NCI-H510A treated with DMSO at 0.1 percent for 48 hours (cell line): Measurements from ENCODE around the gene DYNC1LI2.

Experiments used
- DNase-seq: peaks from one replicate; lab custom pipeline; 2025; lab: John Stamatoyannopoulos, UW

The DYNC1LI2 gene

DNA sequence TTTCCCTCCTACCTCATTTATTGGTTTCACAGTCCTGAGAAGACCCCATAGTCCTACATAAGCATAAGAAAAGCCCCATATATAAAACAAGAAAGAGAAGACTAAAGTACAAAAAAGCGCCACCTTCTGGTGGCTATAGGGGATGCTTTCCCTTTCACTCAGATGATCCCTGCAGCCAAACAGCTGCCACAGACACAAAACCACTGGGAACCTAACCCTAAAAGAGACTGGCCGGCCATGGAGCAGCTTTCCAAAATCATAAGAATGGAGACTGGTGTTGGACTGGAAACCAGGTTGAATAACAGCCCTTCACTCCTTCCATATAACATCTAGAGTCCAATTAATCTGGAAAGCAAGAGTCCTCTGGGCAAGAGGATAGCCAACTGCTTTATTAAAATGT, 11.4 kb downstream of the DYNC1LI2 start:
- DNase-seq, result peak; percentile 5

DNA sequence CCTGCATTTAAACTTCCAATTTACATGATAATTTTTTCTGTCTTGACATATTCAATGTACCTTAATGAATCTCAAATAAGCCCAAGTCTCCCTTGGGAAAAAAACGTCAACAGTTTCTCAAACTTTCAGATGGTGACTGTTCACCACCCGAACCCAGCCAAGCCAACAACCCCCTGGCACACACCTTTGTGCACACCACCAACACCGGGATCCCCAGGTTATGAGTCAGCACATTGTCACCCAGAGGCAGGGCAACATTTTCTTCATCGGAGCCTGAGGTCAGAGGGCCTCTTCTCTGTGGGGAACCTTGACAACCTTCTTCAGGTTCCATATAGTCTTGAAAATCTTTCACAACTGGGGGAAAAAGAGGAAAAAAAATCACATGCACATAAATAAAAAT, 15.5 kb downstream of the DYNC1LI2 start:
- DNase-seq, result no peak

DNA sequence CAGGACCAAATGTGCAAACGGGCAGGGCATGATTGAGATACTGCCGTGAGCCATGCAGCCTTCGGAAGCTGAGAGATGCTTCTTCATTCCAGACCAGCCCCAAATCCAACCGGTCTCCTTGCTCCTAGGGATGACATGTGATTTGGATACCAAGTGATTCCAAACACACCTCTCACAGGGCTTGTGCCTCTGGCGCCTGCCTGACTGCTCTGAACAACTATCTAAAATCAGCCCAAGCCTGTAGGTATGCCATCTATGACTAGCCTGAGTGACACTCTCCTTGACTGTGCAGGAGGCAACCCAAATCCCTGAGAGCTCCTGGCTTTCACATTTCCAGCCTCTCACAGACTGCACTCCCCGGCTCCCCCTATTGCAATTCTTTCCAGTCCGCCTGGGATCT, 20.3 kb downstream of the DYNC1LI2 start:
- no peak for DNase-seq

DNA sequence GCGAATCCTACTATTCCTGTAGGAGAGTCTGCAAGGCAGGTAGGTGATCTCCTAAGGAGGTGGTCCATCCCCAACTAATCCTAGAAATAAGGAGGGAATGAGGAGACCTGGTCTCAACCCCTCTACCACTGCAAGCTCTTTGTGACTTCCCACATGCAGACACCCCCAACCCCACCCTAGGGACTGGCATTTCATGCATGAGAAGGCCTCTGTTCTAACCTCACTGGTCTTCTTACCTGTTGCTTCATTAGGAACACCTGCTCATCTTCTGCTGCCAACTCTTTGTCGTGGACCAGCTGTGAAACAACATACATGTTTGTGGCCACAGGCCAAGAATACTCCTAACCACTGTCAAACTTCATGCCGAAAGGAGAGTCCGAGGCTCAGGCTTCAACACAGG, 22.6 kb downstream of the DYNC1LI2 start:
- no peak for DNase-seq

DNA sequence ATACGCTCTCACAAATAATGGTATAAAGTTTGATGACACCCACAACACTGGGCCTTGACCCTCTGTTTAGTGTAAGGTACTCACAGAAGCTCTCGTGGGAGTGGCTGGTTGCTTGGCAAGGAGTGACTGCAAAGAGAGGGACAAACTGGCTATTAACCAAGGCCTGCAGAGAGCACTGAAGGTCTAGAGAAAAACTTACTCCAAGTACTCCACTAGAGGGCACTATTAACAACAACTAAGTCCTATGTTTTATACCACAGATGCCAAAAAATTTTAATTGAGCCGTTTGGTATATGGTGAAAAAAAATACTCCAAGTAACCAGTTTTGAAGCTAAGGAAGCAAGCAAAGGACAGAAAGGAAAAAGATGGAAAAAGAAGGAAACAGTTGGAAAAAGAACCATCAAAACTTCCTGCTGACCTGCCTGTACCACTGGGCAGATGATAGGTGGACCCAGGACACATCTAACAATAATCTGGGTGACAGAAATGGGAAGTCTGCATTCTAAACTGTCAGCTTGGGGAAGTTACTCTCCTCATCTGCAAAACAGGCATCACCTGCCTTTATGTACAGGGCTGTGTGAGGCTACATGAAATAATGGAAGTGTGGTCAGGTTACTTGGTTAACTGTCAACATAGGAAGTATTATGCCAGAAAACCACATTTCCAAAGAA, 23.2 kb downstream of the DYNC1LI2 start:
- peak; percentile 41 for DNase-seq

DNA sequence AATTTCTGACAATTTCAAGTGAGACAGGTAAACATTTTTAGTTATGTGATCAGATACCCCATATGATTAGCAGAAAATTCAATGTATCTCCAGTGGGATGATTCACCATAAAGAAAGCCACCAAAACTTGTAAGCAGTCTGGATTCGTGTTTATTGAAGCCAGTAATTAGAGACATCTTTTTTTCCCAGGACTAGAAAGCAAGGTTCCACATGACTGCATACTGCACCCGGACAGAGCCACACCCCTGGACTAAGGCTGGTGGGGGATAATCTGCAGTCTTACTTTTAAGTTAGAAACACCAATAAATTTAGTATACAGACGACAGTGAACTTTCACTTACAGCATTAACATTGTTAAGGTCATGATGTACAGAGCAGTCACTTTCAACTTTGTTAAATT, 30.6 kb downstream of the DYNC1LI2 start:
- no peak for DNase-seq

DNA sequence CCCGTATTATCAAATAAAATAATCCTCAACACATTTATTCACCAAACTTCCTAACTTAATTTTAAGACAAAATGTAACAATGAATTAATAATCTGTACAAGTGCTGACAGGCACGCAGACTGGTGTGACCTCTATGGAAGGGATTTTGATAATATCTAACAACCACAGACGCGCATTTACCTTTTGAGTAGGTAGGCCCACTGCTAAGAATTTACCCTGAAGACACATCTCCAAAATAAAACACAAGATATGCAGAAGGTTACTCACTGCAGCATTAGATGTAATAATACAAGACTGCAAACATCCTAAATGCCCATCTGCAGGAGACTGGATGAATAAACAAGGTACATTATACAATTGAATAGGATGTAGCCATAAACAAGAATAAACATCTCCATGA, 32.2 kb downstream of the DYNC1LI2 start:
- no peak for DNase-seq

DNA sequence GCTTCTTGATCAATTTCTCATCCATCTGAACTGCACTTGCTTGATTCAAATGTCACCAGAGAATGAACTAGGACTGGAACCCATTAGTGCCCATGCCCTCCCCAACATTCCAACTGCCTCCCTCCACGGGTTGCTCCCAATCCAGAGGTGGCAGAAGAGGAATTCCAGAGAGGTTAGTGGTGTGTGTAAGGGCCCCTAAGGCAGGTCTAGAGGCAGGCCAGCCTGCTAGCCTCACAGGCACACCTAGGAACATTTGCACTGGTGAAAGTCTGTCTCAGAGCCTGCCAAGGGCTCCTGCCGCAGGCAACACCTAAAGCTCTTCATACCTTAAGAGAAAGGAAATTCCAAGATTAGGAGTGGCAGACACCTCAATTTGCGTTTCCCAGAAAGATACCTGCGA, 33.6 kb downstream of the DYNC1LI2 start:
- DNase-seq, result no peak

DNA sequence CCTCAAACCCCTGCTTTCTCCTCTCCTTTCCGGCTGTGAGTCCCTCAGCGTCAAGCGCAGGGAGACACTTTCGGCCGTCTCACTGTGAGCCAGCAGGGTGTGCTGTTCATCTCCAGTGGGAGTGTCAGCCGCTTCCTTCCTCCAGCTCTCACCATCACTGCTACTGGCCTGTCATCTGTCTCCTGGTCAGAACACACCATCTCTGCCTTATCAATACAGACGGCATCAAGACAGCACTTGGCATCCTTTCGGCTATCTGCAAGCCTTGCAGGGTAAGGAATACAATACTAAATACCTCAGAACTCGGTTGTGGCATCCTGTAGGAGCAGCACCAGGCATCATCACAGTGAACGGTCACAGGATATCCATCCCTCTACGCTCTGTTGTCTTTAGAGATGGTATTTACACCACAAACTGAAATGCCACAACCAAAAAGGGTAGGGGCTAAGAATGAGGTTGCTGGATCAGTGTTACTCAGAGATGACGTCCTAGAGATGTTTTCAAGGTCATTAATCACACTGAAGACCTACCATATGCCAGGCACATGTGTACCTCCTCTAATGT, 34.2 kb downstream of the DYNC1LI2 start:
- peak; percentile 23 for DNase-seq

DNA sequence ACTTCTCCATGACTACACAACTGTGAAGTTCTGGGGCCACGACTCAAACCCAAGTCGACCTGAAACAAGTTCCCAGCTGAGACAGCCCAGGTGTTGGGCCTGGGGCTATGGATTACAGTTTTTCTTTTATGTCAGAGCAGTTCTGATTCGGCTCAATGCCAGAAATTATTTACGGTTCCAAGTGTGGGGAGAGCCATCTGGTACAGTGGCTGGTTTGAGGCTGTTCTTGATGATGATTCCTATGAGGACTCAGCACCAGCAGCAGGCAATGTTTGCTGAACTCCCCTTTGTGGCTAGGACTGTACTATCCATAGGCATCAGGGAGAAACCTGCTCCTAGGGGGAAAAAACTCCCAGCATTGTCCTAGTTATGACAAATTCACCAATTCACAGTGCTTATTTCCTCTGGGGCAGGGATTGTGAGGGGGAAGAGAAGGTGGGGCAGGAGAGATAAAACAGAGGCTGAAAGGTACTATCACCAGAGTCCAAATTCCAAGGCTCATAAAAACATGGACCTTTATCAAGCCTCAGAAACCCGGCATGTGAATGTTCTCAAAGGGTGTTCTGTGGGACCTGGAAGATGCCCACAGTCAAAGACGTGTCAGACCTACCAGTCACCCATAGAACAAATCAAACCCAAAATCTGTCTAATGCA, 36.6 kb downstream of the DYNC1LI2 start:
- DNase-seq, result no peak

DNA sequence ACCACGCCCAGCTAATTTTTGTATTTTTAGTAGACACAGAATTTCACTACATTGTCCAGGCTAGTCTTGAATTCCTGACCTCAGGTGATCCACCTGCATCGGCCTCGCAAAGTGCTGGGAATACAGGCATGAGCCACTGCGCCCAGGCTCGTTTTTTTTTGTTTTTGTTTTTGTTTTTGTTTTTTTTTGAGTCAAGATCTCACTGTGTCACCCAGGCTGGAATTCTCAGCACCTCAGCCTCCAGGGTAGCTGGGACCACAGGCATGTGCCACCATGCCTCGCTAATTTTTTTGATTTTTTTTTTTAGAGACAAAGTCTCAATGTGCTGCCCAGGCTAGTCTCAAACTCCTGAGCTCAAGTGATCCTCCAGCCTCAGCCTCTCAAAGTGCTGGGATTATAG, 37.3 kb downstream of the DYNC1LI2 start:
- no peak for DNase-seq

DNA sequence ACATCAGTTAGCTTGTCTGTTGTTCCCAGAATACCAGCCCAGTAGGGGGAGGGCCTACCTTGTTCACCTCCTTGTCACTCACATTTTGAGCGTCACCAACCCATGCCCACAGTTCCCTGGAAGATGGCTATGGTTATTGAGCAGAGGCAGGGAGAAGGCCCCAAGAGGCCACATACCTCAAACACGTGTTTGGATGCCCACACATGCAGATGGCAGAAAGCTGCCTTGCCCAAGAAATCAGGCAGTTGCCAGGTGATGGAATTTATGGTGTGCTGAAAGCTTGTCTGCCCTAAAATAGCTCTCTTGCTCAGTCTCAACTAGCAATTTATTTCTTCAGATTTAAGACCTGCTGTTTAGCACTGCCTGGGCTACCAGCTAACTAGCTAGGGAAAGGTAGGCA, 38.3 kb downstream of the DYNC1LI2 start:
- DNase-seq, result no peak

DNA sequence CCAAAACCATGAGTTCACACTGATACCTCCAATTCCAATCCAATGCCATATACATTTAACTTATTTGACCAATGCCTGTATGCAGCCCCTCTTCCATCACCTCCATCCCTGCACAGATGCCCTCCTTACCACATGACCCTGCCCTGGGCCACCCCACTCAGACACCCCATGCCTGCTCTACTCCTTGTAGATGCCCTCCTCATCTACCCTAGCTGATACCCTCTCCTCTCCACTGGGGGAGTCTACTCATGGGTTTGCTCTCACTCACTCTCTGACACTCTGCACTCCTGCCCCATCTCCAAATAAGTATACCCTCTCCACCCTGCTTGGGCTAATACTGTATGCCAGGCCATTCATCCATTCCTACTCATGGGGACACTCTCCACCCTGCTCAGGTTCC, 38.9 kb downstream of the DYNC1LI2 start:
- no peak for DNase-seq

DNA sequence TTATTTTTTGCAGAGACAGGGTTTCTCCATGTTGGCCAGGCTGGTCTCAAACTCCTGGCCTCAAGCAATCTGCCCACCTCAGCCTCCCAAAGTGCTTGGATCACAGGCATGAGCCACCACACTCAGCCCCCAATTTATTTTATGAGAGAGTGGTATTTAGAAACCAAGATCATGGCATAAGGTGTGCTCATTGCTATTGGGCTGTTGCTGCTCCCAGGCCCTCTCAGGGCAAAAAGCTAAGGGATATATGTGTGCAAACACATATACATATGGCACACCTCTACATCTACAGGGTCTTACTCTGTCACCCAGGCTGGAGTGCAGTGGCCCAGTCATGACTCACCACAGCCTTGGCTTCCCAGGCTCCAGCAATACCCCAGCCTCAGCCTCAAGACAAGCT, 39.8 kb downstream of the DYNC1LI2 start:
- no peak for DNase-seq

DNA sequence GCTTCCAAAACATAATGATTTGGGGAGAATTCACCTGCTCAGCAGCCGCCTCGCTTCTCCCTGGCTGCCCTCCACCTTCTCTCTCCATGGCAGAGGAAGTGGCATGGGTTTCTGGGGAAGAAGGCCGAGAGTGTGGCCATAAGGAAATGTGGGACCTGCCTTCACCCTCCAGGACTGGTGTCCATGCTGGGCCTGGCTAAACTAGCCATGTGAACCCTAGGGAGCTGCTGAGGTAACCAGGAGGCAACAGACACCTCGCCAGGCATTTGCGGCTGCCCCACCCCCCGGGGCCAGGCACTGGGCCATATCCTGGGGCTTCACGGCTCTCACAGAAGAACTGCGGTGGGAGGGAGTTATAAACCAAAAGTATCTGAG, 44.9 kb downstream of the DYNC1LI2 start:
- no peak for DNase-seq

DNA sequence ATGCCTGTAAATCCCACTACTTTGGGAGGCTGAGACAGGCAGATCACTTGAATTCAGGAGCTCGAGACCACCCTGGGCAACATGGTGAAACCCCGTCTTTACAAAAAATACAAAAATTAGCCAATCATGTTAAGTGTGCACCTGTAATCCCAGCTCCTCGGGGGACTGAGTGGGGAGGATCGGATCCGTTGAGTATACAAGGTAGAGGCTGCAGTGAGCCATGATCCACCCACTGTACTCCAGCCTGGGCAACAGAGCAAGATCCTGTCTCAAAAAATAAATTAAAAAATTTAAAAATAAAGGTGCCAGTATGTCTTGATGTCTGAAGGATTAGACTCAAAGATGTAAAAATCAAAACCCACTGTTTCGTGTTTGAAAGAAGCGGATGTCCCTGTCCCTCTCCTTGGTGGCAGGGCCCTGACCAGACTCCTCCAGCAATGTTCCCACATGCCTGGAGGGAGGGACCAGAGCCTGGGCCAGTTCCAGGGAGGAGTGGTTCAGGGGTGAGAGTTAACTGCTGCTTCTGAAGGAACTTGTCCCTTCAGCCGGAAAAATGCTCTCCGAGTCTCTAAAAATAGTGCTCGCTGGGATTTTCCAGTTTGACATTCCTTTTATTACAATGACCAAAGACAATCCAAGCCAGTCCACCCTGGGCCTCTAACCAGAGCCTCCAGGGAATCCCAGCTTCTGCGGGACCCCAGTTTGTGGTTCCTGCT, 45.5 kb downstream of the DYNC1LI2 start:
- DNase-seq, result no peak

DNA sequence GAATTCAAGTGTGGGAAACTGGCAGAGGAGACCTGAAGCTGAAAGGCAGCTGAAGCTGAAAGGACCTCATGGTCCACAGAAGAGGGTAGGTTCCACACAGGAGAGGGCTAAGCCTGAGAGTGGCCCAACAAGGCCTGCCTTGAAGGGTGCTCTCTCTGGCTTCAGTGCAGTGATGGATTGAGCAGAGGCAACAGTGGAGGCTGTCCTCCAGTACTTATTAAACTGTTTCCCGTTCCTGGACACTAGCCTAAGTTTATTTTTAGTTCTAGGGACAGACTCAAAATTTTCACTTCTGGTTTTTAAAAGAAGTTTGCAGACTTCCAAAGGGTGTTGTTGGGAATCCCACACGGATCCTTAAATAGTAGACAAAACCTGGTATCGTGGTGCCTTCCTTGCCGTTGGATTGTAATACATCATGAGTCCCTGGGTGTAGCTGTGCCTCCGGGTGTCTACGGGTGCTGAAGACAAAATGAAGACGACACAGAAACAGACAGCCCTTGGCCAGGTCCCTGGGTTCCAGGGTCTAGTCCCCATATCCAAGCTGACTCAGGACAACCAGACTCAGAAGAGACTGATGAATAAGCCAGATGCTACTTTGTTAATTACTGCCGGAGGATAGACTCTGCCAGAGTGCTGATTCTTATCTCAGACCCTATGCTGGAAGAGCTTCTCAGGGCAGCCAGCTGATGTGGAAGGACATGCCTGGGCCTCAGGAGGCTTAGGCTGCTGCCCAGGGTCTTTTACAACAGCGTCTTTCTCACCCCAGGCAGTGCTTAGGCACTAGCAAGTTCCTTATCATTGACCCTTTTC, 47.8 kb downstream of the DYNC1LI2 start:
- DNase-seq, result no peak

DNA sequence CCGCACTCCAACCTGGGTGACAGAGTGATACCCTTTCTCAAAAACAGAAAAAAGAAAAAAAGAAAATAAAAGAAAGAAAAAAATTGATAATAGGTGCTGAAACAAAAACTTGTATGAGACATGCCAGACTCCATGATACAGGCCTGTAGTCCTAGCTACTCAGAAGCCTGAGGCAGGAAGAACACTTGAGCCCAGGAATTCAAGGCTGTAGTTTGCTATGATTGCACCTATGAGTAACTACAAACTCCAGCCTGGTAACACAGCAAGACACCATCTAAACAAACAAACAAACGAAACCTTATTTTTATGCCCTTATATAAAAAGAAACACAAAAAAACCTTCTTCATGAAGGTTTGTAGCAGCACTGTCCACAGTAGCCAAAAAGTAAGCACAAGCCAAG, 49.9 kb downstream of the DYNC1LI2 start:
- no peak for DNase-seq

DNA sequence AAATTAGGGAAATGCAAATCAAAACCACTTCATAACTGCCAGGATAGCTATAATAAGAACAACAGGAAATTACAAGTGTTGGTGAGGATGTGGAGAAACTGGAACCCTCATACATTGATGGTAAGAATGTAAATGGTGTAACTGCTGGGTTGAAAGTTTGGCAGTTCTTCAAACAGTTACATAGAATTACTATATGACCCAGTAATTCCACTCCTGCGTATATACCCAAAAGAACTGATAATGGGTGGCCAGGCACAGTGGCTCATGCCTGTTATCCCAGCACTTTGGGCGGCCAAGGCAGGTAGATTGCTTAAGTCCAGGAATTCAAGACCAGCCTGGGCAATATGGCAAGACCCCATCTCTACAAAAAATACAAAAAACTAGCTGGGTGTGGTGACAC, 50.4 kb downstream of the DYNC1LI2 start:
- DNase-seq, result no peak

DNA sequence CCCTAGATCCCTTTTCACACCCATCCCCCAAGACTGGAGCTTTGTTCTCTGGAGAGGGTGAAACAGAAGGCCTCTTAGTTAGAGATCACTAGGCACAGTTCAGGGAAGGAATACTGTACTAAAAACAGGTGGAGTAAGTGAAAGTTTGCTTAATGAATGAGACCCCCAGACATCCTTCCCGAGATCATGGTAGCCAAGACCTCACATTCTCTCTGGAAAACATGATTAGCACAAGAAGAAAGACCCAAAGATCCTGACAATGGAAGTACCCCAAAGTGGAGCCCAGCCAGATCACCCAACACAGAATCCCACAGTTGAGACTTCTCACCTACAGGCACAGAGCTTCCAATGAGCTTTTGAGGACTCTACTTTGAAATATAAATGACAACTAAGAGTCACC, 51.5 kb downstream of the DYNC1LI2 start:
- DNase-seq, result no peak

DNA sequence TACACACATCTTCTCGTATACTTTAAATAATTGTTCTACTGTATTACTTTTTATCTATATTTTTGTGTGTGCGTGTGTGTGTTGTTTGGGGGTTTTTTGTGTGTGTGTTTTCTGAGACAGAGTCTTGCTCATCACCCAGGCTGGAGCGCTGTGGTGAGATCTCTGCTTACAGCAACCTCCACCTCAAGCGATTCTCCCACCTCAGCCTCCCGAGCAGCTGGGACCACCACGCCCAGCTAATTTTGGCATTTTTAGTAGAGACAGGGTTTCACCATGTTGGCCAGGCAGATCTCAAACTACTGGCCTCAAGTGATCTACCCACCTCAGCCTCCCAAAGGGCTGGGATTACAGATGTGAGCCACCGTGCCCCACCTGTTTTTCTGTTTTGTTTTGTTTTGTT, 53.4 kb downstream of the DYNC1LI2 start:
- no peak for DNase-seq
